GM12874 (cell line): ENCODE measurements around the gene CEP162.

Source experiments
- CTCF ChIP-seq: IDR thresholded peaks from 2 replicates; pipeline ENCODE4 v1.5.1; 2011; ENCODE audit warnings: low read depth, mild to moderate bottlenecking, control low read depth, low read length, moderate library complexity; ENCODE audit not compliant: insufficient read depth

CEP162 gene

GRCh38 chr6:84251891-84252539, 24.6 kb upstream of the CEP162 start:
- no peak for TF ChIP-seq CTCF

DNA sequence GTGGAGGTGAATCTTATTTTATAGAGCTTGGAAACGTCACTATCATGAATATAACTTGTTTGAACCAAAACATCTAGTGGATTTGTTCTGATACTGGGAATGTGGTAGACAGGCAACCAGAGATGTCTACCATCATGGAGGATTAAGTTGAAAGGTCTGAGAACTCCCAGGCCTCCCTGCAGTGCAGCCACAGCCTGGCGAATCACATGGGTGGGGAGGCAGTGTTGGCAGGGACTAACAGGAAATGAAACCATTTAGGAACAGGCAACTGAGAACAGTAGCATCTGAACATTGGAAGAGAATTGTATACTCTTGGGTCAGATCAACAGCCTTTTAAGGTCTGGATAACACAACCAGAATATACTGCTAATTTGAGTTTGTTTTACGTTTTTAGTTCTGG, 22.3 kb upstream of the CEP162 start:
- TF ChIP-seq CTCF = no peak

DNA sequence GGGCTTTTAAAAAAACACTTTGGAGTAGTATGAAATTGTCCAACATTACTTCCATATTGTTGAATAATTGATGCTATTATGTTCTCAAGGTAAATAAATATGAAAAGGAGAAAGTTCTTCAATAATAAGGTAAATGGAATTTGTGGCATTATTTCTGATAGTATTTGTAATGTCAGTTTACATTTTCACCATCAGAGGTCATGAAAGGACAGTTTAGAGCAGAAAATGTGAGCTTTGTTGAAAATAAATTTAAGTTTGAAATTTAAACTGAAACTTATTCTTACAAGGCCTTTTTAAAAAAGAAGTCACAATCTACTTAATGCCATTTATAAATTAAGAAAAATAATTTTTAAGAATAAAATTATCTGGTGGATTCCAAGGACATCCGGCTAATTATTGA, 15.8 kb upstream of the CEP162 start:
- TF ChIP-seq CTCF = no peak

- TF ChIP-seq CTCF = no peak
Measured at GRCh38 chr6:84242265-84242664, 14.8 kb upstream of the CEP162 start.

DNA sequence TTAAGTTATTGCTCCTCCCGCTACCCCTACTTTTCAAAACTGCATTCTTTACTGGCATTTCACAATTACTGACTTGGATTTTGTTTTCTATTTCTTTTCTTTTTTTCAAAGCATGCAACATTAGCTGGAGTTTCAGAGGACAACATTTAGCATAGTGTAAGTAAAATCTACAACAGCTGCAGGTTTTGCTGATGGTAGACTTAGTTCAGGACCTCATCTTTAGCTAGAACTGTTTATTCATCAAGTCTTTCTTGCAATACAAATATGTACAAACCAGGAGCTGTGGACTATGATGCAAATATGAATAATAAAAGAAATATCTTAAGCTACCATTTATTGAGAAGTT, 728 bp upstream of the CEP162 start:
- no peak for TF ChIP-seq CTCF

GRCh38 chr6:84227044-84227433, 404 bp downstream of the CEP162 start:
- no peak for TF ChIP-seq CTCF

- TF ChIP-seq CTCF = no peak
Measured at GRCh38 chr6:84224251-84224650, 3.2 kb downstream of the CEP162 start.
